Measurements from ENCODE around the gene NOTCH4.
"Not testable (repeated sequence)": the region's sequence is repeated elsewhere in the genome, so short reads cannot be mapped to it uniquely, and the experiment has no call there.

The NOTCH4 gene

GRCh38 chr6:32223258-32224235 lies at the start of gene NOTCH4:
NOTCH4 (minus strand) TSS chr6:32224067; CDS start chr6:32223928, 139 bp downstream.
- DNase-seq: no peak

GRCh38 chr6:32271429-32271828 lies 47.6 kb upstream of the NOTCH4 start:
- no peak for DNase-seq

- DNase-seq: not testable (repeated sequence)
Measured at GRCh38 chr6:32268459-32268858, 44.6 kb upstream of the NOTCH4 start.

- DNase-seq: no peak
Measured at GRCh38 chr6:32267035-32267434, 43.2 kb upstream of the NOTCH4 start.

- not testable (repeated sequence) for DNase-seq
Measured at GRCh38 chr6:32257262-32257661, 33.4 kb upstream of the NOTCH4 start.

- no peak for DNase-seq
Measured at GRCh38 chr6:32255199-32256153, 31.6 kb upstream of the NOTCH4 start.

GRCh38 chr6:32254761-32255198 lies 30.9 kb upstream of the NOTCH4 start:
- DNase-seq: no peak

GRCh38 chr6:32252331-32253009 lies 28.6 kb upstream of the NOTCH4 start:
- DNase-seq: no peak

GRCh38 chr6:32249262-32249661 lies 25.4 kb upstream of the NOTCH4 start:
- DNase-seq: no peak

GRCh38 chr6:32247401-32247800 lies 23.5 kb upstream of the NOTCH4 start:
- DNase-seq: no peak

- DNase-seq: peak; percentile 38
Measured at GRCh38 chr6:32244946-32245398, 21.1 kb upstream of the NOTCH4 start.

GRCh38 chr6:32244270-32244669 lies 20.4 kb upstream of the NOTCH4 start:
- DNase-seq: no peak

- not testable (repeated sequence) for DNase-seq
Measured at GRCh38 chr6:32242318-32242813, 18.5 kb upstream of the NOTCH4 start.

- DNase-seq: no peak
Measured at GRCh38 chr6:32240686-32241085, 16.8 kb upstream of the NOTCH4 start.

- no peak for DNase-seq
Measured at GRCh38 chr6:32239462-32239861, 15.6 kb upstream of the NOTCH4 start.

- DNase-seq: no peak
Measured at GRCh38 chr6:32234934-32235333, 11.1 kb upstream of the NOTCH4 start.

GRCh38 chr6:32226434-32226833 lies 2.6 kb upstream of the NOTCH4 start:
- DNase-seq: no peak

GRCh38 chr6:32224696-32225095 lies 829 bp upstream of the NOTCH4 start:
- DNase-seq: no peak

- DNase-seq: no peak
Measured at GRCh38 chr6:32222333-32223230, 1.3 kb downstream of the NOTCH4 start.

- DNase-seq: no peak
Measured at GRCh38 chr6:32220021-32220420, 3.8 kb downstream of the NOTCH4 start.

- no peak for DNase-seq
Measured at GRCh38 chr6:32218167-32218566, 5.7 kb downstream of the NOTCH4 start.
